GM18909 (cell line): ENCODE measurements around the gene ETV1.

Experiments used
- ATAC-seq: cut with Tn5 transposase; IDR thresholded peaks from one replicate; pipeline ENCODE4 v1.9.1; 2021; ENCODE audit warnings: mild to moderate bottlenecking; ENCODE audit not compliant: unreplicated experiment, poor library complexity

The ETV1 gene

DNA sequence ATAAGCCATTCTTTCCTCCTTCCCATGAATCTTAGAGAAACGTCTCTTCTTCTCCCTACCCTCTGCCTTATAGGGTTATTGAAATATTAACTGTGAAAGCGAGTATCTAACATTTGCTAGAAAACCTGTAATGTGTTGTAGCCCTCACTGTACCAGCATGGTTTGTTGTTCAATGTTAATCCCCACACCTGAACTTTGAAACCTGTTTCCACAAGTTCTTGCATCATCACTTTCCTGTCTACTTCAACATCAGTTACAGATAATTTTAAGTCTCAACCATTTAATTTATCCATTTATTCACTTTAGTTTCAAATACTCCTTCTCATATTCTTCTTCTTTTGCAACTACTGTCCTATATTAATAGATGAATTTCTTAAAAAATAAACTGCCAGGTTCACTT is 148.2 kb downstream of the ETV1 start:
- no peak for ATAC-seq
